Smooth muscle cell (in vitro differentiated cells): ENCODE measurements around the gene POPDC2. TPM values are rescaled to one million over a fixed set of nuclear protein-coding genes. Genes with fewer than 3 reads are reported as not detected.

Experiments
- DNase-seq: peaks from one replicate; lab custom pipeline; 2025; ENCODE audit not compliant: unreplicated experiment; lab: John Stamatoyannopoulos, UW
- H2AFZ ChIP-seq: fragments of 200-600 bp; sonication (generic); 2 replicates; pipeline ENCODE4 v1.6.0; 2016; ENCODE audit warnings: antibody characterized with exemption, low read depth, mild to moderate bottlenecking
- H3F3A ChIP-seq: fragments of 200-600 bp; sonication (generic); 2 replicates; pipeline ENCODE4 v1.6.0; 2017; ENCODE audit warnings: antibody characterized with exemption, low read depth
- H3K27ac ChIP-seq: fragments of 200-600 bp; sonication (generic); 2 replicates; pipeline ENCODE4 v1.5.1; 2016; ENCODE audit warnings: low read depth, mild to moderate bottlenecking
- H3K27me3 ChIP-seq: fragments of 200-600 bp; sonication (generic); 2 replicates; pipeline ENCODE4 v1.6.1; 2016; ENCODE audit warnings: low read depth, mild to moderate bottlenecking
- H3K36me3 ChIP-seq: fragments of 200-600 bp; sonication (generic); 2 replicates; pipeline ENCODE4 v1.5.1; 2016; ENCODE audit warnings: low read depth
- H3K4me1 ChIP-seq: fragments of 200-600 bp; sonication (generic); 2 replicates; pipeline ENCODE4 v1.5.1; 2016; ENCODE audit warnings: low read depth
- H3K4me2 ChIP-seq: fragments of 200-600 bp; sonication (generic); 2 replicates; pipeline ENCODE4 v1.6.0; 2016; ENCODE audit warnings: mild to moderate bottlenecking
- H3K4me3 ChIP-seq: fragments of 200-600 bp; sonication (generic); 2 replicates; pipeline ENCODE4 v1.5.1; 2016; ENCODE audit warnings: mild to moderate bottlenecking
- H3K79me2 ChIP-seq: fragments of 200-600 bp; sonication (generic); 2 replicates; pipeline ENCODE4 v1.6.0; 2016; ENCODE audit warnings: low read depth, mild to moderate bottlenecking
- H3K9ac ChIP-seq: fragments of 200-600 bp; sonication (generic); 2 replicates; pipeline ENCODE4 v1.6.0; 2016; ENCODE audit warnings: low read depth
- H3K9me3 ChIP-seq: fragments of 200-600 bp; sonication (generic); replicated peaks from 2 replicates; pipeline ENCODE4 v1.5.1; 2016; ENCODE audit warnings: low read depth
- H4K20me1 ChIP-seq: fragments of 200-600 bp; sonication (generic); 2 replicates; pipeline ENCODE4 v1.6.0; 2016; ENCODE audit warnings: low read depth
- CTCF ChIP-seq: fragments of 200-600 bp; sonication (generic); IDR thresholded peaks from 2 replicates; pipeline ENCODE4 v1.5.1; 2017; ENCODE audit warnings: borderline replicate concordance, mild to moderate bottlenecking, antibody characterized with exemption; ENCODE audit not compliant: insufficient read depth, poor library complexity, severe bottlenecking
- WGBS: methylation state at CpG from one replicate; pipeline ENCODE4 v1.1.7; 2016; ENCODE audit warnings: low lambda C conversion rate; 5-methylcytosine and 5-hydroxymethylcytosine counted together
- polyA plus RNA-seq: library from polyadenylated mRNA; unstranded; fragments of >200 nt; fragmentation: Nextera tagmentation; extraction: Ambion mirVana; gene quantifications from 2 replicates; pipeline ENCODE4 v1.2.1, GENCODE V29; 2016
- total RNA-seq: library from RNA; depleted of rRNA; stranded (reverse); fragments of >200 nt; gene quantifications from 2 replicates; pipeline ENCODE4 v1.2.3, GENCODE V29; 2014

The POPDC2 gene
- total and polyA plus RNA-seq, 2 experiments from 2014 or later = 0.94 to 1.2 TPM

GRCh38 chr3:119676020-119676419 lies 15.6 kb upstream of the POPDC2 start:
- H3K27ac ChIP-seq = peak overlapping the region; percentile 39
- peak overlapping the region; percentile 60 for H3K9ac ChIP-seq
- 30% methylated on average over 1 of the region's 1 CpG for WGBS

GRCh38 chr3:119675188-119675874 lies 14.9 kb upstream of the POPDC2 start:
- 73% methylated on average over 5 of the region's 5 CpGs for WGBS
- no peak for TF ChIP-seq CTCF
- no peak overlapping the region for H3K9ac ChIP-seq
- peak overlapping the region; percentile 89 for H3K4me2 ChIP-seq
- H3K4me1 ChIP-seq = peaks cover 15% of the 10 kb centered on the region
- peaks cover 28% of the 10 kb centered on the region for H3K79me2 ChIP-seq
- no peak overlapping the region for H2AFZ ChIP-seq
- peaks cover 2% of the 10 kb centered on the region for H3K36me3 ChIP-seq
- no peaks in the 10 kb centered on the region for H4K20me1 ChIP-seq
- DNase-seq = no peak
- H3K9me3 ChIP-seq = no peaks in the 10 kb centered on the region
- H3F3A ChIP-seq = no peaks in the 10 kb centered on the region
- H3K27me3 ChIP-seq = no peaks in the 10 kb centered on the region
- H3K4me3 ChIP-seq = peak overlapping the region; percentile 59
- no peak overlapping the region for H3K27ac ChIP-seq

More at GRCh38 chr3:119676020-119676419, 15.6 kb upstream of the POPDC2 start:
- no peak for TF ChIP-seq CTCF
- Histone ChIP-seq H3K4me2 (peak overlapping the region; percentile 89), H3K36me3 (peaks cover 2% of the 10 kb centered on the region), H3K4me3 (peak overlapping the region; percentile 59), H2AFZ (peak overlapping the region; percentile 90), H4K20me1 (no peaks in the 10 kb centered on the region), H3K27me3 (no peaks in the 10 kb centered on the region), H3K4me1 (peaks cover 15% of the 10 kb centered on the region), H3K9me3 (no peaks in the 10 kb centered on the region), H3F3A (no peaks in the 10 kb centered on the region), H3K79me2 (peaks cover 25% of the 10 kb centered on the region)
- no peak for DNase-seq

- H3K4me1 ChIP-seq = peaks cover 15% of the 10 kb centered on the region
Measured at GRCh38 chr3:119673875-119674274, 13.5 kb upstream of the POPDC2 start.

More at GRCh38 chr3:119673875-119674274, 13.5 kb upstream of the POPDC2 start:
- no peaks in the 10 kb centered on the region for H3F3A ChIP-seq
- no peaks in the 10 kb centered on the region for H3K9me3 ChIP-seq
- H3K27me3 ChIP-seq = no peaks in the 10 kb centered on the region
- 98% methylated on average over 12 of the region's 18 CpGs for WGBS
- H3K4me3 ChIP-seq = no peak overlapping the region
- no peak overlapping the region for H3K4me2 ChIP-seq
- no peak for TF ChIP-seq CTCF
- H4K20me1 ChIP-seq = no peaks in the 10 kb centered on the region
- no peak overlapping the region for H3K9ac ChIP-seq
- H3K79me2 ChIP-seq = peaks cover 28% of the 10 kb centered on the region
- no peak for DNase-seq
- H2AFZ ChIP-seq = no peak overlapping the region
- no peak overlapping the region for H3K27ac ChIP-seq
- H3K36me3 ChIP-seq = peaks cover 7% of the 10 kb centered on the region
